ENCODE results near the gene CRLF2. TPM values are rescaled to one million over a fixed set of nuclear protein-coding genes. Genes with fewer than 3 reads are reported as not detected.

Gene CRLF2
- total RNA-seq, 4 donors from 2014 or later: not detected

- intact Hi-C loops (cut with DNase I; ENCODE audit: low total_unique reads): no loop called here
- H3K4me1 ChIP-seq: no peaks in the 10 kb centered on the region
Measured at GRCh38 chrX:1223242-1223600, 10.8 kb upstream of the CRLF2 start.

GRCh38 chrX:1222531-1223241 lies 10.2 kb upstream of the CRLF2 start:
- no peaks in the 10 kb centered on the region for H3K27me3 ChIP-seq
- DNase-seq: no peak
- intact Hi-C loops (cut with DNase I; ENCODE audit: low total_unique reads): no loop called here
- no peaks in the 10 kb centered on the region for H3K4me1 ChIP-seq
- no peak overlapping the region for H3K4me3 ChIP-seq
- H3K27ac ChIP-seq: no peak overlapping the region
- no peaks in the 10 kb centered on the region for H3K36me3 ChIP-seq
- no peak for TF ChIP-seq POLR2A (IDR thresholded peaks at IDR 0.05)
- TF ChIP-seq CTCF (IDR thresholded peaks at IDR 0.05): no peak
- H3K9me3 ChIP-seq: no peaks in the 10 kb centered on the region

More at GRCh38 chrX:1223242-1223600, 10.8 kb upstream of the CRLF2 start:
- H3K4me3 ChIP-seq: no peak overlapping the region
- no peaks in the 10 kb centered on the region for H3K36me3 ChIP-seq
- H3K27ac ChIP-seq: no peak overlapping the region
- H3K9me3 ChIP-seq: no peaks in the 10 kb centered on the region
- no peak for DNase-seq
- no peaks in the 10 kb centered on the region for H3K27me3 ChIP-seq
- TF ChIP-seq POLR2A (IDR thresholded peaks at IDR 0.05) (no peak), CTCF (IDR thresholded peaks at IDR 0.05) (no peak)

- Histone ChIP-seq H3K9me3 (no peaks in the 10 kb centered on the region), H3K4me1 (no peaks in the 10 kb centered on the region), H3K27me3 (no peaks in the 10 kb centered on the region), H3K36me3 (no peaks in the 10 kb centered on the region), H3K27ac (no peak overlapping the region), H3K4me3 (no peak overlapping the region)
- intact Hi-C loops (cut with DNase I; ENCODE audit: low total_unique reads): no loop called here
- DNase-seq: no peak
- no peak for TF ChIP-seq CTCF (IDR thresholded peaks at IDR 0.05)
- TF ChIP-seq POLR2A (IDR thresholded peaks at IDR 0.05): no peak
Measured at GRCh38 chrX:1221296-1221845, 8.9 kb upstream of the CRLF2 start.

- Histone ChIP-seq H3K27me3 (no peaks in the 10 kb centered on the region), H3K9me3 (no peaks in the 10 kb centered on the region), H3K36me3 (no peaks in the 10 kb centered on the region), H3K4me1 (no peaks in the 10 kb centered on the region), H3K4me3 (no peak overlapping the region), H3K27ac (no peak overlapping the region)
- TF ChIP-seq POLR2A (IDR thresholded peaks at IDR 0.05) (no peak), CTCF (IDR thresholded peaks at IDR 0.05) (no peak)
- intact Hi-C loops (cut with DNase I; ENCODE audit: low total_unique reads): no loop called here
- no peak for DNase-seq
Measured at GRCh38 chrX:1218286-1218685, 5.8 kb upstream of the CRLF2 start.

GRCh38 chrX:1215123-1215823 lies 2.8 kb upstream of the CRLF2 start:
- no peak for DNase-seq
- intact Hi-C loops (cut with DNase I; ENCODE audit: low total_unique reads): no loop called here
- Histone ChIP-seq H3K27me3 (no peaks in the 10 kb centered on the region), H3K4me1 (no peaks in the 10 kb centered on the region), H3K36me3 (no peaks in the 10 kb centered on the region), H3K27ac (no peak overlapping the region), H3K4me3 (no peak overlapping the region), H3K9me3 (no peaks in the 10 kb centered on the region)
- TF ChIP-seq POLR2A (IDR thresholded peaks at IDR 0.05): no peak
- TF ChIP-seq CTCF (IDR thresholded peaks at IDR 0.05): no peak
